ENCODE results near the gene CSMD2. TPM values are rescaled to one million over a fixed set of nuclear protein-coding genes. Genes with fewer than 3 reads are reported as not detected.

The CSMD2 gene
- polyA plus RNA-seq, 1 of the 3 experiments (the other 2 are of a cell fraction): not detected

DNA sequence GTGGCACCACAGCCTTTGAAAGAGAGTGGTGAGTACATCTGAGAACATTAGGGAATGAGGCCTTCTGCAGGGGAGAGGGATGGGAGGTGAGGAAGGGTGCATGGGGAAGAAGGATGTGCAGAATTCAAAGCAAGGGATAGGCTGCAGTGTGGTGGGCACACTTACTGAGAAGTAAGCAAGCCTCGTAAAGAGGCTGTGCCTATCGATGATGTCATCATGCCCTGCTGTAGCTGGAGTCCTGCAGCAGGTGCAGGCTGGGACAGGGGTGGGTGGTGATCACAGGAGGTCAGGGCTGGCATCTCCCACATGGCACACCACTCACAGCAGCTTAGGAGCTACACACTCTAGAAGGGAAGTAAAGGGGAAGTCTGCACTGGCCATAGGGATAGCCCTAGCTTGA lies 676.4 kb downstream of the CSMD2 start:
- H3K4me2 ChIP-seq: no peak overlapping the region
- ChIA-PET CTCF (interaction anchor here (0.8 kb wide), 1 partner anchor 124 kb away, joined by 3 read pairs; no protein-coding TSS in a partner anchor), POLR2A (no interaction called here)
- no peak overlapping the region for H3K9ac ChIP-seq
- H3K4me1 ChIP-seq (ENCODE audit: control insufficient read depth in 1 of 2, insufficient read depth in 2 of 2, low read depth in 1 of 2, low read length in 1 of 2): no peaks in the 10 kb centered on the region
- H2AFZ ChIP-seq (ENCODE audit: low read depth): no peak overlapping the region
- WGBS (ENCODE audit: low lambda C conversion rate): 96% methylated on average over 2 of the region's 2 CpGs
- H3F3A ChIP-seq (replicated peaks; ENCODE audit: insufficient read depth): no peaks in the 10 kb centered on the region
- no peaks in the 10 kb centered on the region for H3K9me2 ChIP-seq
- peaks cover 5% of the 10 kb centered on the region; the same call in 1 of the 2 replicates for H3K79me2 ChIP-seq (ENCODE audit: insufficient read depth)
- DNase-seq: no peak
- H3K4me3 ChIP-seq (ENCODE audit: low read depth in 2 of 2, low read length in 1 of 2): no peak overlapping the region
- H3K27ac ChIP-seq (ENCODE audit: low read depth in 2 of 2, low read length in 1 of 2): no peak overlapping the region
- H3K36me3 ChIP-seq (replicated peaks in 1 of 2; ENCODE audit: control insufficient read depth in 1 of 2, insufficient read depth in 2 of 2, low read length in 1 of 2): peaks cover 62 to 66% of the 10 kb centered on the region in 2 experiments
- TF ChIP-seq IRF3 (IDR thresholded peaks at IDR 0.05; ENCODE audit: low read depth, low read length) (no peak), GABPA (IDR thresholded peaks at IDR 0.05; ENCODE audit: low read depth) (no peak), YY1 (IDR thresholded peaks at IDR 0.05; ENCODE audit: low read depth) (no peak), JUND (IDR thresholded peaks at IDR 0.05) (no peak), RXRA (IDR thresholded peaks at IDR 0.05; ENCODE audit: borderline replicate concordance, low read depth) (no peak), USF2 (IDR thresholded peaks at IDR 0.05; ENCODE audit: borderline replicate concordance, low read depth, low read length) (no peak), NFIC (IDR thresholded peaks at IDR 0.05; ENCODE audit: borderline replicate concordance) (no peak), USF1 (IDR thresholded peaks at IDR 0.05; ENCODE audit: borderline replicate concordance, low read depth) (no peak)
- H3K9me3 ChIP-seq: 0 out of 2 replicates have a peak, but pooled peaks cover 1% of the 10 kb centered on the region
- H4K20me1 ChIP-seq (ENCODE audit: insufficient read depth): no peaks in the 10 kb centered on the region
- no peaks in the 10 kb centered on the region for H3K27me3 ChIP-seq (ENCODE audit: insufficient read depth)

- H3K4me1 ChIP-seq (ENCODE audit: control insufficient read depth in 1 of 2, insufficient read depth in 2 of 2, low read depth in 1 of 2, low read length in 1 of 2): no peaks in the 10 kb centered on the region
- H2AFZ ChIP-seq (ENCODE audit: low read depth): no peak overlapping the region
- H3K9me2 ChIP-seq: no peaks in the 10 kb centered on the region
- peaks cover 44 to 50% of the 10 kb centered on the region in 2 experiments for H3K36me3 ChIP-seq (replicated peaks in 1 of 2; ENCODE audit: control insufficient read depth in 1 of 2, insufficient read depth in 2 of 2, low read length in 1 of 2)
- no peaks in the 10 kb centered on the region for H3F3A ChIP-seq (replicated peaks; ENCODE audit: insufficient read depth)
- H3K9me3 ChIP-seq: no peaks in the 10 kb centered on the region
- H3K27me3 ChIP-seq (ENCODE audit: insufficient read depth): no peaks in the 10 kb centered on the region
- H3K4me3 ChIP-seq (ENCODE audit: low read depth in 2 of 2, low read length in 1 of 2): no peak overlapping the region
- no peak overlapping the region for H3K4me2 ChIP-seq
- 0 out of 2 replicates have a peak, but pooled peaks cover 5% of the 10 kb centered on the region for H3K79me2 ChIP-seq (ENCODE audit: insufficient read depth)
- no peaks in the 10 kb centered on the region for H4K20me1 ChIP-seq (ENCODE audit: insufficient read depth)
- 88% methylated on average over 2 of the region's 2 CpGs for WGBS (ENCODE audit: low lambda C conversion rate)
- ChIA-PET POLR2A (no interaction called here), CTCF (no interaction called here)
- no peak overlapping the region for H3K27ac ChIP-seq (ENCODE audit: low read depth in 2 of 2, low read length in 1 of 2)
- DNase-seq: no peak
- H3K9ac ChIP-seq: no peak overlapping the region
- TF ChIP-seq, protein P1, sequence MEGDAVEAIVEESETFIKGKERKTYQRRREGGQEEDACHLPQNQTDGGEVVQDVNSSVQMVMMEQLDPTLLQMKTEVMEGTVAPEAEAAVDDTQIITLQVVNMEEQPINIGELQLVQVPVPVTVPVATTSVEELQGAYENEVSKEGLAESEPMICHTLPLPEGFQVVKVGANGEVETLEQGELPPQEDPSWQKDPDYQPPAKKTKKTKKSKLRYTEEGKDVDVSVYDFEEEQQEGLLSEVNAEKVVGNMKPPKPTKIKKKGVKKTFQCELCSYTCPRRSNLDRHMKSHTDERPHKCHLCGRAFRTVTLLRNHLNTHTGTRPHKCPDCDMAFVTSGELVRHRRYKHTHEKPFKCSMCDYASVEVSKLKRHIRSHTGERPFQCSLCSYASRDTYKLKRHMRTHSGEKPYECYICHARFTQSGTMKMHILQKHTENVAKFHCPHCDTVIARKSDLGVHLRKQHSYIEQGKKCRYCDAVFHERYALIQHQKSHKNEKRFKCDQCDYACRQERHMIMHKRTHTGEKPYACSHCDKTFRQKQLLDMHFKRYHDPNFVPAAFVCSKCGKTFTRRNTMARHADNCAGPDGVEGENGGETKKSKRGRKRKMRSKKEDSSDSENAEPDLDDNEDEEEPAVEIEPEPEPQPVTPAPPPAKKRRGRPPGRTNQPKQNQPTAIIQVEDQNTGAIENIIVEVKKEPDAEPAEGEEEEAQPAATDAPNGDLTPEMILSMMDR (IDR thresholded peaks at IDR 0.05): no peak
- TF ChIP-seq TAF1 (IDR thresholded peaks at IDR 0.05; ENCODE audit: borderline replicate concordance, low read depth, low read length): no peak
- no peak for TF ChIP-seq MXI1 (IDR thresholded peaks at IDR 0.05; ENCODE audit: low read depth, low read length)
- TF ChIP-seq CHD2 (IDR thresholded peaks at IDR 0.05; ENCODE audit: low read length, partially characterized antibody): no peak
- no peak for TF ChIP-seq GABPA (IDR thresholded peaks at IDR 0.05; ENCODE audit: low read depth)
- TF ChIP-seq REST (IDR thresholded peaks at IDR 0.05; ENCODE audit: low read depth, low read length): no peak
- no peak for TF ChIP-seq NFIC (IDR thresholded peaks at IDR 0.05; ENCODE audit: borderline replicate concordance)
- no peak for TF ChIP-seq PBX3 (IDR thresholded peaks at IDR 0.05)
- no peak for TF ChIP-seq MAX (IDR thresholded peaks at IDR 0.05; ENCODE audit: low read depth)
- no peak for TF ChIP-seq YY1 (IDR thresholded peaks at IDR 0.05; ENCODE audit: low read depth)
Observed at GRCh38 chr1:33482412-33482811, 682.6 kb downstream of the CSMD2 start.
